Stimulated activated naive CD8-positive, alpha-beta T cell treated with anti-CD3 and anti-CD28 coated beads, Interleukin-15, amount 100 ng/mL, for 72 hours (primary cell): ENCODE measurements around the gene ARHGAP26.
"Not testable (repeated sequence)": the region's sequence is repeated elsewhere in the genome, so short reads cannot be mapped to it uniquely, and the experiment has no call there.

Experiments used
- ATAC-seq: fragments of 150-1000 bp; cut with Tn5 transposase; 2 replicates; pipeline ENCODE4 v1.10.0; 2021; ENCODE audit warnings: mild to moderate bottlenecking, moderate library complexity
- DNase-seq, 2 donors: peaks; one replicate each; pipeline ENCODE4 v3.0.0; 2021 to 2022
- H3K27ac Mint-ChIP-seq, 2 donors: one replicate each; pipeline ENCODE4 v1.8.0; 2022; ENCODE audit warnings: mild to moderate bottlenecking in 2 of 2, mixed read lengths in 2 of 2, moderate library complexity in 2 of 2
- H3K27me3 Mint-ChIP-seq: one replicate; pipeline ENCODE4 v1.8.0; 2022; ENCODE audit warnings: mixed read lengths
- H3K4me1 Mint-ChIP-seq: one replicate; pipeline ENCODE4 v1.8.0; 2022; ENCODE audit warnings: mild to moderate bottlenecking, mixed read lengths
- H3K4me3 Mint-ChIP-seq, 2 donors: one replicate each; pipeline ENCODE4 v1.8.0; 2022; ENCODE audit warnings: mild to moderate bottlenecking in 2 of 2, mixed read lengths in 2 of 2, moderate library complexity in 1 of 2
- H3K9me3 Mint-ChIP-seq, 2 donors: one replicate each; pipeline ENCODE4 v1.8.0; 2022; ENCODE audit warnings: mixed read lengths in 2 of 2

ARHGAP26 gene

GRCh38 chr5:142952871-142953270 lies 182.7 kb downstream of the ARHGAP26 start:
- not testable (repeated sequence) for DNase-seq, ATAC-seq, H3K4me3 Mint-ChIP-seq, H3K27me3 Mint-ChIP-seq, H3K9me3 Mint-ChIP-seq
- Mint-ChIP-seq H3K4me1 (peaks cover 14% of the 10 kb centered on the region), H3K27ac (peak overlapping the region in 1 of 2 donors; percentile 70)

- H3K9me3 Mint-ChIP-seq = peaks cover 5 to 8% of the 10 kb centered on the region in 2 donors
- DNase-seq = no peak
- H3K27me3 Mint-ChIP-seq = no peaks in the 10 kb centered on the region
- H3K4me1 Mint-ChIP-seq = peaks cover 24% of the 10 kb centered on the region
- no peak for ATAC-seq
- H3K27ac Mint-ChIP-seq = no peak overlapping the region
- no peak overlapping the region for H3K4me3 Mint-ChIP-seq
Measured at GRCh38 chr5:142954455-142954854, 184.3 kb downstream of the ARHGAP26 start.

- no peak for DNase-seq
- peaks cover 6 to 8% of the 10 kb centered on the region in 2 donors for H3K9me3 Mint-ChIP-seq
- ATAC-seq = no peak
- H3K27me3 Mint-ChIP-seq = no peaks in the 10 kb centered on the region
- no peak overlapping the region for H3K27ac Mint-ChIP-seq
- no peak overlapping the region for H3K4me3 Mint-ChIP-seq
- H3K4me1 Mint-ChIP-seq = peaks cover 31% of the 10 kb centered on the region
Measured at GRCh38 chr5:142955628-142956027, 185.5 kb downstream of the ARHGAP26 start.

- no peak overlapping the region for H3K27ac Mint-ChIP-seq
- peaks cover 23% of the 10 kb centered on the region for H3K4me1 Mint-ChIP-seq
- H3K4me3 Mint-ChIP-seq = no peak overlapping the region
- no peaks in the 10 kb centered on the region for H3K27me3 Mint-ChIP-seq
- DNase-seq (no peak), ATAC-seq (no peak)
- H3K9me3 Mint-ChIP-seq = peaks cover 8 to 11% of the 10 kb centered on the region in 2 donors
Measured at GRCh38 chr5:142957528-142957927, 187.4 kb downstream of the ARHGAP26 start.

- peak; percentile 48 for ATAC-seq
- H3K27me3 Mint-ChIP-seq = no peaks in the 10 kb centered on the region
- DNase-seq = no peak
- H3K4me1 Mint-ChIP-seq = peaks cover 17% of the 10 kb centered on the region
- H3K27ac Mint-ChIP-seq = no peak overlapping the region
- H3K4me3 Mint-ChIP-seq = no peak overlapping the region
- peaks cover 8 to 11% of the 10 kb centered on the region in 2 donors for H3K9me3 Mint-ChIP-seq
Measured at GRCh38 chr5:142958944-142959682, 188.9 kb downstream of the ARHGAP26 start.

GRCh38 chr5:142959683-142960657 lies 189.8 kb downstream of the ARHGAP26 start:
- Mint-ChIP-seq H3K4me3 (no peak overlapping the region), H3K9me3 (peaks cover 8 to 11% of the 10 kb centered on the region in 2 donors), H3K4me1 (peaks cover 23% of the 10 kb centered on the region), H3K27ac (no peak overlapping the region), H3K27me3 (no peaks in the 10 kb centered on the region)
- peak; percentile 71 for ATAC-seq
- no peak for DNase-seq

GRCh38 chr5:142961440-142962173 lies 191.4 kb downstream of the ARHGAP26 start:
- DNase-seq (no peak), ATAC-seq (no peak)
- Mint-ChIP-seq H3K9me3 (peaks cover 4 to 9% of the 10 kb centered on the region in 2 donors), H3K4me1 (peaks cover 36% of the 10 kb centered on the region), H3K4me3 (no peak overlapping the region), H3K27me3 (no peaks in the 10 kb centered on the region), H3K27ac (no peak overlapping the region)

- Mint-ChIP-seq H3K9me3 (peaks cover 0 to 6% of the 10 kb centered on the region in 2 donors), H3K27ac (peak overlapping the region in 1 of 2 donors; percentile 27), H3K4me3 (no peak overlapping the region), H3K27me3 (no peaks in the 10 kb centered on the region), H3K4me1 (peaks cover 36% of the 10 kb centered on the region)
- DNase-seq (no peak), ATAC-seq (no peak)
Measured at GRCh38 chr5:142962174-142962533, 192.0 kb downstream of the ARHGAP26 start.

GRCh38 chr5:142965258-142966120 lies 195.3 kb downstream of the ARHGAP26 start:
- H3K4me3 Mint-ChIP-seq, H3K27ac Mint-ChIP-seq, H3K9me3 Mint-ChIP-seq, H3K27me3 Mint-ChIP-seq, ATAC-seq: not testable (repeated sequence)
- DNase-seq = peak in 1 of 2 donors; percentile 13
- H3K4me1 Mint-ChIP-seq = peaks cover 33% of the 10 kb centered on the region

- DNase-seq (no peak), ATAC-seq (no peak)
- Mint-ChIP-seq H3K27me3 (no peaks in the 10 kb centered on the region), H3K4me3 (no peak overlapping the region), H3K27ac (no peak overlapping the region), H3K4me1 (peaks cover 39% of the 10 kb centered on the region), H3K9me3 (peaks cover 0 to 4% of the 10 kb centered on the region in 2 donors)
Measured at GRCh38 chr5:142966121-142966420, 195.9 kb downstream of the ARHGAP26 start.

- peaks cover 0 to 4% of the 10 kb centered on the region in 2 donors for H3K9me3 Mint-ChIP-seq
- ATAC-seq (no peak), DNase-seq (no peak)
- no peaks in the 10 kb centered on the region for H3K27me3 Mint-ChIP-seq
- peaks cover 70% of the 10 kb centered on the region for H3K4me1 Mint-ChIP-seq
- peak overlapping the region in 1 of 2 donors; percentile 39 for H3K27ac Mint-ChIP-seq
- no peak overlapping the region for H3K4me3 Mint-ChIP-seq
Measured at GRCh38 chr5:142969186-142969585, 199.0 kb downstream of the ARHGAP26 start.

- no peaks in the 10 kb centered on the region for H3K27me3 Mint-ChIP-seq
- ATAC-seq = peak; percentile 55
- peaks cover 0 to 4% of the 10 kb centered on the region in 2 donors for H3K9me3 Mint-ChIP-seq
- no peak for DNase-seq
- peaks cover 70% of the 10 kb centered on the region for H3K4me1 Mint-ChIP-seq
- H3K27ac Mint-ChIP-seq = peak overlapping the region in 1 of 2 donors; percentile 92
- no peak overlapping the region for H3K4me3 Mint-ChIP-seq
Measured at GRCh38 chr5:142969624-142970439, 199.7 kb downstream of the ARHGAP26 start.

GRCh38 chr5:142970440-142971030 lies 200.4 kb downstream of the ARHGAP26 start:
- H3K4me1 Mint-ChIP-seq = peaks cover 65% of the 10 kb centered on the region
- DNase-seq (no peak), ATAC-seq (no peak)
- H3K9me3 Mint-ChIP-seq = peaks cover 0 to 4% of the 10 kb centered on the region in 2 donors
- no peak overlapping the region for H3K4me3 Mint-ChIP-seq
- peak overlapping the region in 1 of 2 donors; percentile 58 for H3K27ac Mint-ChIP-seq
- H3K27me3 Mint-ChIP-seq = no peaks in the 10 kb centered on the region
